ENCODE measurements around the gene AKAP13.

- TF ChIP-seq REST (IDR thresholded peaks at IDR 0.05; ENCODE audit: low read depth) (no peak), TCF12 (IDR thresholded peaks at IDR 0.05; ENCODE audit: low read depth) (no peak), CREB1 (IDR thresholded peaks at IDR 0.05; ENCODE audit: low read depth) (no peak), EP300 (IDR thresholded peaks at IDR 0.05; ENCODE audit: borderline replicate concordance) (no peak), RAD21 (IDR thresholded peaks at IDR 0.05; ENCODE audit: low read depth) (no peak), TAF1 (IDR thresholded peaks at IDR 0.05; ENCODE audit: low read depth) (no peak), ZBTB7A (IDR thresholded peaks at IDR 0.05; ENCODE audit: low read depth) (no peak), MAX (IDR thresholded peaks at IDR 0.05) (no peak), TEAD4 (IDR thresholded peaks at IDR 0.05) (no peak), YY1 (IDR thresholded peaks at IDR 0.05; ENCODE audit: low read depth) (no peak)
Measured at GRCh38 chr15:85389306-85389650, 8.9 kb downstream of the AKAP13 start.
